Measurements from ENCODE around the gene EGFR.

GRCh38 chr7:55224810-55225209 is 206.0 kb downstream of the EGFR start:
- TF ChIP-seq CTCF (IDR thresholded peaks at IDR 0.05; ENCODE audit: low read depth, low read length) = no peak
- no peak for TF ChIP-seq EZH2phosphoT487 (IDR thresholded peaks at IDR 0.05; ENCODE audit: low read depth)
